ENCODE results near the gene RPL39L. TPM values are rescaled to one million over a fixed set of nuclear protein-coding genes. Genes with fewer than 3 reads are reported as not detected.

Gene RPL39L
- total RNA-seq, 1 donor from 2014 or later = 13.4 TPM

DNA sequence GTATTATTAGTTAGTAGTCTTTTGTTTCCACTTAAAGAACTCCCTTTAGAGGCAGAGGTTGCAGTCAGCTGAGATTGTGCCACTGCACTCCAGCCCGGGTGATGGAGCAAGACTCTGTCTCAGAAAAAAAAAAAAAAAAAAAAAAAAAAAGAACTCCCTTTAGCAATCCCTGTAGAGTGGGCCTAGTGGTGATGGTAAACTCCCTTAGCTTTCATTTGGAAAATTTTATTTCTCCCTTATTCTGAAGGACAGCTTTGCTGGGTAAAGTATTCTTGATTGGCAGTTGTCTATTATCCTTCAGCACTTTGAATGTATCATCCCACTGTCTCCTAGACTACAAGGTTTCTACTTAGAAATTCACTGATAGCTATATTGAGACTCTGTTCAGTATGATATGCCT is 46.0 kb downstream of the RPL39L start:
- H3K9me3 Mint-ChIP-seq = peaks cover 80% of the 10 kb centered on the region
- no peak overlapping the region for H3K27ac Mint-ChIP-seq
- H3K4me3 Mint-ChIP-seq = no peak overlapping the region
- no peaks in the 10 kb centered on the region for H3K4me1 Mint-ChIP-seq
- DNase-seq (ENCODE audit: low spot score in 2 of 2, unreplicated experiment in 2 of 2) = no peak
- H3K36me3 Mint-ChIP-seq = peaks cover 13% of the 10 kb centered on the region
- TF ChIP-seq, protein P1, sequence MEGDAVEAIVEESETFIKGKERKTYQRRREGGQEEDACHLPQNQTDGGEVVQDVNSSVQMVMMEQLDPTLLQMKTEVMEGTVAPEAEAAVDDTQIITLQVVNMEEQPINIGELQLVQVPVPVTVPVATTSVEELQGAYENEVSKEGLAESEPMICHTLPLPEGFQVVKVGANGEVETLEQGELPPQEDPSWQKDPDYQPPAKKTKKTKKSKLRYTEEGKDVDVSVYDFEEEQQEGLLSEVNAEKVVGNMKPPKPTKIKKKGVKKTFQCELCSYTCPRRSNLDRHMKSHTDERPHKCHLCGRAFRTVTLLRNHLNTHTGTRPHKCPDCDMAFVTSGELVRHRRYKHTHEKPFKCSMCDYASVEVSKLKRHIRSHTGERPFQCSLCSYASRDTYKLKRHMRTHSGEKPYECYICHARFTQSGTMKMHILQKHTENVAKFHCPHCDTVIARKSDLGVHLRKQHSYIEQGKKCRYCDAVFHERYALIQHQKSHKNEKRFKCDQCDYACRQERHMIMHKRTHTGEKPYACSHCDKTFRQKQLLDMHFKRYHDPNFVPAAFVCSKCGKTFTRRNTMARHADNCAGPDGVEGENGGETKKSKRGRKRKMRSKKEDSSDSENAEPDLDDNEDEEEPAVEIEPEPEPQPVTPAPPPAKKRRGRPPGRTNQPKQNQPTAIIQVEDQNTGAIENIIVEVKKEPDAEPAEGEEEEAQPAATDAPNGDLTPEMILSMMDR (IDR thresholded peaks at IDR 0.05; ENCODE audit: unreplicated experiment) = no peak
- H3K27me3 Mint-ChIP-seq (ENCODE audit: low read depth) = no peaks in the 10 kb centered on the region

- Mint-ChIP-seq H3K36me3 (peaks cover 12% of the 10 kb centered on the region), H3K4me1 (peaks cover 2% of the 10 kb centered on the region), H3K27me3 (ENCODE audit: low read depth) (no peaks in the 10 kb centered on the region), H3K4me3 (no peak overlapping the region), H3K27ac (no peak overlapping the region), H3K9me3 (peaks cover 58% of the 10 kb centered on the region)
- DNase-seq (ENCODE audit: low spot score in 2 of 2, unreplicated experiment in 2 of 2) = no peak
- TF ChIP-seq, protein P1 (IDR thresholded peaks at IDR 0.05; ENCODE audit: unreplicated experiment) = no peak
Observed at GRCh38 chr3:187088701-187089100, 50.6 kb downstream of the RPL39L start.

GRCh38 chr3:187086831-187087230 is 52.5 kb downstream of the RPL39L start:
- H3K4me3 Mint-ChIP-seq = no peak overlapping the region
- TF ChIP-seq, protein P1 (IDR thresholded peaks at IDR 0.05; ENCODE audit: unreplicated experiment) = no peak
- no peak overlapping the region for H3K27ac Mint-ChIP-seq
- H3K9me3 Mint-ChIP-seq = peaks cover 49% of the 10 kb centered on the region
- H3K27me3 Mint-ChIP-seq (ENCODE audit: low read depth) = no peaks in the 10 kb centered on the region
- H3K36me3 Mint-ChIP-seq = peaks cover 10% of the 10 kb centered on the region
- H3K4me1 Mint-ChIP-seq = peaks cover 2% of the 10 kb centered on the region
- DNase-seq (ENCODE audit: low spot score in 2 of 2, unreplicated experiment in 2 of 2) = no peak

DNA sequence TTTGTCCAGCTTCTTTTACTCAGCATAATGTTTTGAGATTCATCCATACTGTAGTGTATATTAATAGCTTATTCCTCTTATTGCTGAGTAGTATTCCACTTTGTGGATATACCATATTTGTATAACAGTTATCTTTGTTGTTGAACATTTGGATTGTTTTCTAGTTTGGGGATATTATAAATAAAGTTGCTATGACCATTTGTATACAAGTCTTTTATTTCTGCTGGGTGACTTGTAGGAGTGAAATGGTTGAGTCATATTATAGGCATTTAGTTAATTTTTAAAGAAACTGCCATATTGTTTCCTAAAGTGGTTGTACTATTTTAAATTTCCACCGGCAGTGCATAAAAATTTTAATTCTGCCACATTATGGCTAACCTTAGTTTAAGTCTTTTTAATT is 53.4 kb downstream of the RPL39L start:
- peaks cover 10% of the 10 kb centered on the region for H3K36me3 Mint-ChIP-seq
- TF ChIP-seq, protein P1 (IDR thresholded peaks at IDR 0.05; ENCODE audit: unreplicated experiment) = no peak
- H3K4me3 Mint-ChIP-seq = no peak overlapping the region
- no peak for DNase-seq (ENCODE audit: low spot score in 2 of 2, unreplicated experiment in 2 of 2)
- H3K27ac Mint-ChIP-seq = no peak overlapping the region
- H3K27me3 Mint-ChIP-seq (ENCODE audit: low read depth) = no peaks in the 10 kb centered on the region
- peaks cover 40% of the 10 kb centered on the region for H3K9me3 Mint-ChIP-seq
- peaks cover 2% of the 10 kb centered on the region for H3K4me1 Mint-ChIP-seq

GRCh38 chr3:187085021-187085666 is 54.2 kb downstream of the RPL39L start:
- Mint-ChIP-seq H3K4me3 (no peak overlapping the region), H3K36me3 (peaks cover 10% of the 10 kb centered on the region)

More at GRCh38 chr3:187085021-187085666, 54.2 kb downstream of the RPL39L start:
- Mint-ChIP-seq H3K4me1 (peaks cover 2% of the 10 kb centered on the region), H3K27me3 (ENCODE audit: low read depth) (no peaks in the 10 kb centered on the region), H3K27ac (no peak overlapping the region), H3K9me3 (peaks cover 34% of the 10 kb centered on the region)
- TF ChIP-seq, protein P1 (IDR thresholded peaks at IDR 0.05; ENCODE audit: unreplicated experiment) = no peak
- no peak for DNase-seq (ENCODE audit: low spot score in 2 of 2, unreplicated experiment in 2 of 2)
